H1 (cell line): Measurements from ENCODE around the gene DKK3. TPM values are rescaled to one million over a fixed set of nuclear protein-coding genes. Genes with fewer than 3 reads are reported as not detected.

Source experiments
- CTCF ChIA-PET: fragments of 300-600 bp; sonication (Branson Sonifier 250); formaldehyde crosslinking; loops from one replicate; lab custom pipeline; 2021; ENCODE audit not compliant: partially characterized antibody; lab: Charles Lee
- POLR2A ChIA-PET: fragments of 300-600 bp; sonication (Branson Sonifier 250); formaldehyde crosslinking; loops from one replicate; lab custom pipeline; 2021; ENCODE audit warnings: inconsistent platforms; ENCODE audit not compliant: partially characterized antibody; lab: Charles Lee
- DNase-seq, 2 experiments: peaks; one replicate each; pipeline versions ENCODE4 v3.0.0 to v3.0.0-alpha.2; 2010 to 2022; ENCODE audit warnings: low spot score in 2 of 2, low read depth in 1 of 2, mixed read lengths in 1 of 2
- FAIRE-seq: peaks from 2 replicates; lab custom pipeline; 2011; peaks lifted over from hg19 to GRCh38; lab: Jason Lieb, UNC
- H2AFZ ChIP-seq: 2 replicates; pipeline ENCODE4 v1.8.1; 2012; ENCODE audit warnings: low read length, inconsistent platforms
- H2AK5ac ChIP-seq: 2 replicates; pipeline ENCODE4 v1.6.1; 2013; ENCODE audit warnings: low read depth, low read length
- H2BK120ac ChIP-seq: replicated peaks from 2 replicates; pipeline ENCODE3; 2013; ENCODE audit warnings: low read depth, low read length, inconsistent platforms
- H2BK12ac ChIP-seq: 2 replicates; pipeline ENCODE4 v1.6.1; 2013; ENCODE audit warnings: low read depth, low read length
- H2BK15ac ChIP-seq: 2 replicates; pipeline ENCODE4 v1.6.1; 2013; ENCODE audit warnings: low read length
- H2BK20ac ChIP-seq: 2 replicates; pipeline ENCODE4 v1.6.1; 2013; ENCODE audit warnings: low read length
- H2BK5ac ChIP-seq: 2 replicates; pipeline ENCODE4 v1.6.1; 2013; ENCODE audit warnings: low read depth, low read length
- H3K14ac ChIP-seq: 2 replicates; pipeline ENCODE4 v1.6.1; 2013; ENCODE audit warnings: inconsistent platforms; ENCODE audit not compliant: insufficient read length
- H3K18ac ChIP-seq: 2 replicates; pipeline ENCODE4 v1.6.1; 2013; ENCODE audit warnings: low read length; ENCODE audit errors: extremely low read depth
- H3K23ac ChIP-seq: 2 replicates; pipeline ENCODE4 v1.6.1; 2013; ENCODE audit warnings: inconsistent platforms; ENCODE audit not compliant: insufficient read length
- H3K23me2 ChIP-seq: 2 replicates; pipeline ENCODE4 v1.6.1; 2013; ENCODE audit warnings: low read depth, low read length
- H3K27ac ChIP-seq: 2 replicates; pipeline ENCODE4 v1.6.1; 2011; ENCODE audit warnings: low read depth, low read length, inconsistent platforms
- H3K27me3 ChIP-seq, 4 experiments: replicated peaks in 1 of 4; 1 replicate in 1 of 4; 2 replicates in 3 of 4; pipeline versions ENCODE4 v1.6.1 to v1.8.1; 2011 to 2013; ENCODE audit warnings: low read length in 3 of 4, mild to moderate bottlenecking in 3 of 4, inconsistent platforms in 2 of 4, mixed read lengths in 2 of 4, moderate library complexity in 1 of 4; ENCODE audit not compliant: control insufficient read depth in 3 of 4, insufficient read depth in 3 of 4; ENCODE audit errors: extremely low read depth in 1 of 4
- H3K36me3 ChIP-seq, 4 experiments: 2 replicates each; pipeline versions ENCODE4 v1.6.1 to v1.8.1; 2011 to 2013; ENCODE audit warnings: mild to moderate bottlenecking in 4 of 4, low read length in 3 of 4, moderate library complexity in 2 of 4, control low read depth in 1 of 4, inconsistent platforms in 1 of 4; ENCODE audit not compliant: insufficient read depth in 4 of 4, control insufficient read depth in 2 of 4
- H3K4ac ChIP-seq: replicated peaks from 2 replicates; pipeline ENCODE3; 2013; ENCODE audit warnings: low read length, low read depth, mixed read lengths, inconsistent platforms; ENCODE audit not compliant: insufficient read length
- H3K4me1 ChIP-seq, 4 experiments: replicated peaks in 1 of 4; 1 replicate in 1 of 4; 2 replicates in 3 of 4; pipeline versions ENCODE4 v1.6.1 to v1.8.1; 2011 to 2013; ENCODE audit warnings: low read length in 3 of 4, inconsistent platforms in 2 of 4, mixed read lengths in 1 of 4; ENCODE audit not compliant: insufficient read depth in 4 of 4, control insufficient read depth in 3 of 4
- H3K4me2 ChIP-seq, 2 experiments: 2 replicates each; pipeline versions ENCODE4 v1.6.1 to v1.8.1; 2011 to 2013; ENCODE audit warnings: low read depth in 2 of 2, low read length in 2 of 2, control low read depth in 1 of 2, inconsistent platforms in 1 of 2, mild to moderate bottlenecking in 1 of 2; ENCODE audit not compliant: insufficient read depth in 1 of 2
- H3K4me3 ChIP-seq, 4 experiments: fragments of 200-600, 300-600 bp in 1 of 4; sonication (generic), shearing (Covaris generic), sonication (Bioruptor Twin) in 1 of 4; 2 replicates each; pipeline versions ENCODE4 v1.5.1 to v1.8.1; 2011 to 2016; ENCODE audit warnings: low read length in 4 of 4, low read depth in 3 of 4, control low read depth in 2 of 4, inconsistent platforms in 2 of 4, mild to moderate bottlenecking in 2 of 4, mixed read lengths in 1 of 4, moderate library complexity in 1 of 4; ENCODE audit not compliant: insufficient read depth in 2 of 4; ENCODE audit errors: extremely low read depth in 1 of 4
- H3K56ac ChIP-seq: replicated peaks from 2 replicates; pipeline ENCODE3; 2013; ENCODE audit warnings: low read depth, mild to moderate bottlenecking, mixed read lengths, low read length, inconsistent platforms; ENCODE audit not compliant: insufficient read length
- H3K79me1 ChIP-seq: 2 replicates; pipeline ENCODE4 v1.6.1; 2013; ENCODE audit warnings: low read depth, low read length, control low read depth
- H3K79me2 ChIP-seq, 2 experiments: 2 replicates each; pipeline versions ENCODE4 v1.6.1 to v1.8.1; 2012 to 2013; ENCODE audit warnings: low read length in 2 of 2, mild to moderate bottlenecking in 2 of 2, inconsistent platforms in 1 of 2; ENCODE audit not compliant: insufficient read depth in 2 of 2, control insufficient read depth in 1 of 2
- H3K9ac ChIP-seq, 4 experiments: replicated peaks in 1 of 4; 1 replicate in 1 of 4; 2 replicates in 3 of 4; pipeline versions ENCODE4 v1.6.1 to v1.8.1; 2011 to 2013; ENCODE audit warnings: low read depth in 3 of 4, low read length in 3 of 4, control low read depth in 2 of 4, mild to moderate bottlenecking in 2 of 4, moderate library complexity in 2 of 4, inconsistent platforms in 1 of 4; ENCODE audit errors: extremely low read depth in 1 of 4
- H3K9me3 ChIP-seq, 2 experiments: 2 replicates each; pipeline versions ENCODE4 v1.6.1 to v1.8.1; 2012 to 2013; ENCODE audit warnings: mild to moderate bottlenecking in 2 of 2, moderate library complexity in 2 of 2, control low read depth in 1 of 2, inconsistent platforms in 1 of 2, low read depth in 1 of 2, low read length in 1 of 2, mixed read lengths in 1 of 2; ENCODE audit not compliant: insufficient read depth in 2 of 2
- H4K20me1 ChIP-seq, 2 experiments: replicated peaks in 1 of 2; 2 replicates each; pipeline versions ENCODE3 to v1.8.1; 2011 to 2013; ENCODE audit warnings: inconsistent platforms in 2 of 2, low read length in 2 of 2, mild to moderate bottlenecking in 1 of 2; ENCODE audit not compliant: insufficient read depth in 2 of 2, control insufficient read depth in 1 of 2
- H4K5ac ChIP-seq: 2 replicates; pipeline ENCODE4 v1.6.1; 2013; ENCODE audit warnings: low read length, low read depth, mixed read lengths, inconsistent platforms; ENCODE audit not compliant: insufficient read length
- H4K8ac ChIP-seq: 2 replicates; pipeline ENCODE4 v1.8.0; 2013; ENCODE audit warnings: mild to moderate bottlenecking, moderate library complexity, low read length, inconsistent platforms; ENCODE audit not compliant: insufficient read depth; ENCODE audit errors: extremely low read depth
- H4K91ac ChIP-seq: replicated peaks from 2 replicates; pipeline ENCODE3; 2013; ENCODE audit warnings: low read length, mixed read lengths, inconsistent platforms; ENCODE audit not compliant: insufficient read length
- ATF3 ChIP-seq: IDR thresholded peaks from 2 replicates; pipeline ENCODE4 v1.6.1; 2011; ENCODE audit warnings: low read depth, mild to moderate bottlenecking, low read length; ENCODE audit not compliant: insufficient read depth
- CBX5 ChIP-seq: fragments of 300-800, 300-1000 bp; sonication (generic); IDR thresholded peaks from 2 replicates; pipeline ENCODE4 v1.7.1; 2016; ENCODE audit warnings: antibody characterized with exemption, low read length, low read depth
- CHD2 ChIP-seq: IDR thresholded peaks from 2 replicates; pipeline ENCODE4 v1.6.1; 2012; ENCODE audit warnings: low read length, improper control_type of control experiment
- CTBP2 ChIP-seq: IDR thresholded peaks from 2 replicates; pipeline ENCODE4 v1.7.0; 2011; ENCODE audit warnings: borderline replicate concordance, mild to moderate bottlenecking, moderate library complexity, mixed read lengths, low read length; ENCODE audit not compliant: insufficient read depth, insufficient read length
- GABPA ChIP-seq: IDR thresholded peaks from 2 replicates; pipeline ENCODE4 v1.6.1; 2011; ENCODE audit warnings: mild to moderate bottlenecking, low read length, moderate library complexity, borderline replicate concordance; ENCODE audit not compliant: insufficient read depth
- JUND ChIP-seq: IDR thresholded peaks from 2 replicates; pipeline ENCODE4 v1.6.1; 2011; ENCODE audit warnings: mild to moderate bottlenecking, improper control_type of control experiment, low read length
- NRF1 ChIP-seq: IDR thresholded peaks from 2 replicates; pipeline ENCODE4 v1.6.1; 2011; ENCODE audit warnings: mild to moderate bottlenecking, low read depth, low read length, improper control_type of control experiment
- POLR2AphosphoS5 ChIP-seq: IDR thresholded peaks from 2 replicates; pipeline ENCODE4 v1.6.1; 2011; ENCODE audit warnings: low read depth, low read length
- POU5F1 ChIP-seq: IDR thresholded peaks from 2 replicates; pipeline ENCODE4 v1.6.1; 2011; ENCODE audit warnings: low read depth, mild to moderate bottlenecking, low read length, moderate library complexity
- TAF1 ChIP-seq: IDR thresholded peaks from 2 replicates; pipeline ENCODE4 v1.6.1; 2011; ENCODE audit warnings: mild to moderate bottlenecking, low read depth, low read length
- TCF12 ChIP-seq: IDR thresholded peaks from 2 replicates; pipeline ENCODE4 v1.6.1; 2011; ENCODE audit warnings: low read depth, mild to moderate bottlenecking, low read length
- USF2 ChIP-seq: IDR thresholded peaks from 2 replicates; pipeline ENCODE4 v1.6.1; 2011; ENCODE audit warnings: low read length, improper control_type of control experiment
- ZNF274 ChIP-seq: IDR thresholded peaks from 2 replicates; pipeline ENCODE4 v1.7.0; 2012; ENCODE audit warnings: low read length, borderline replicate concordance; ENCODE audit errors: extremely low read depth
- WGBS, 2 experiments: shearing (Covaris generic) in 1 of 2; methylation state at CpG; one replicate each; pipeline versions ENCODE4 v1.1.6 to v1.1.7; 2013 to 2015; ENCODE audit warnings: low lambda C conversion rate in 2 of 2, mixed read lengths in 2 of 2, inconsistent platforms in 1 of 2, low coverage in 1 of 2, missing lambda C conversion rate in 1 of 2; ENCODE audit not compliant: insufficient replicate concordance in 2 of 2, insufficient coverage in 1 of 2, insufficient read length in 1 of 2; ENCODE audit errors: extremely low coverage in 1 of 2, missing lambda C conversion rate in 1 of 2; 5-methylcytosine and 5-hydroxymethylcytosine counted together
- polyA plus RNA-seq, 7 experiments: library from polyadenylated mRNA; depleted of rRNA in 3 of 7; stranded (reverse) in 5 of 7; unstranded in 2 of 7; fragments of >200 nt in 5 of 7; fragments of 200-250 nt in 2 of 7; gene quantifications; 1 replicate in 5 of 7; 2 replicates in 1 of 7; 4 replicates in 1 of 7; pipeline versions ENCODE4 v1.2.1 to v1.2.3, GENCODE V29; 2011 to 2013; ENCODE audit warnings: missing spikeins in 2 of 7, mixed read lengths in 2 of 7
- total RNA-seq: library from RNA; stranded (reverse); fragmentation: NEBNext Ultra II Directional; extraction: Animal tissue kit (Norgen Biotek cat#: 25700); gene quantifications from 2 replicates; pipeline ENCODE4 v1.2.1, GENCODE V29; 2021

DKK3 gene
- total and polyA plus RNA-seq, 2 of the 8 experiments (the other 6 are each of a cell fraction or from before 2014, with no cell fraction given): 30.0 to 40.1 TPM

GRCh38 chr11:11942668-11943067, 65.8 kb downstream of the DKK3 start:
- Histone ChIP-seq H3K18ac (no peak overlapping the region), H2BK15ac (no peak overlapping the region), H3K9me3 (no peaks in the 10 kb centered on the region), H3K23ac (no peak overlapping the region), H3K4ac (no peak overlapping the region), H2BK20ac (no peak overlapping the region), H3K36me3 (peaks cover 0 to 32% (median 3%) of the 10 kb centered on the region in 4 experiments; a peak in 5 of 8 replicates), H3K9ac (no peak overlapping the region), H2BK12ac (no peak overlapping the region), H2AFZ (no peak overlapping the region), H4K8ac (no peak overlapping the region), H2BK5ac (no peak overlapping the region), H4K91ac (no peak overlapping the region), H3K79me2 (no peaks in the 10 kb centered on the region), H4K5ac (no peak overlapping the region), H3K79me1 (no peaks in the 10 kb centered on the region), H3K27ac (no peak overlapping the region), H4K20me1 (no peaks in the 10 kb centered on the region), H3K56ac (no peak overlapping the region), H3K4me2 (no peak overlapping the region), H3K23me2 (no peaks in the 10 kb centered on the region), H2AK5ac (no peak overlapping the region), H3K4me3 (no peak overlapping the region), H3K4me1 (no peaks in the 10 kb centered on the region), H3K14ac (no peak overlapping the region), H3K27me3 (no peaks in the 10 kb centered on the region), H2BK120ac (no peak overlapping the region)
- ChIA-PET POLR2A (no interaction called here), CTCF (interaction anchor here (0.9 to 1.8 kb wide), 2 partner anchors 11 to 102 kb away, joined by 3 to 5 read pairs; no protein-coding TSS in a partner anchor)
- DNase-seq (no peak), FAIRE-seq (no peak)
- WGBS, 2 experiments: 90% methylated on average over 3 of the region's 3 CpGs; no CpG with 5 or more reads in 1 of the 2 experiments
- no peak for TF ChIP-seq CTBP2
- no peak for TF ChIP-seq TCF12
- TF ChIP-seq ATF3: no peak
- no peak for TF ChIP-seq CBX5
- no peak for TF ChIP-seq ZNF274
- no peak for TF ChIP-seq POLR2AphosphoS5
- no peak for TF ChIP-seq USF2
- no peak for TF ChIP-seq TAF1
- no peak for TF ChIP-seq POU5F1
- TF ChIP-seq CHD2: no peak
- no peak for TF ChIP-seq GABPA
- TF ChIP-seq JUND: no peak
- TF ChIP-seq NRF1: no peak
